ENCODE data around the gene STPG1.

Gene STPG1

DNA sequence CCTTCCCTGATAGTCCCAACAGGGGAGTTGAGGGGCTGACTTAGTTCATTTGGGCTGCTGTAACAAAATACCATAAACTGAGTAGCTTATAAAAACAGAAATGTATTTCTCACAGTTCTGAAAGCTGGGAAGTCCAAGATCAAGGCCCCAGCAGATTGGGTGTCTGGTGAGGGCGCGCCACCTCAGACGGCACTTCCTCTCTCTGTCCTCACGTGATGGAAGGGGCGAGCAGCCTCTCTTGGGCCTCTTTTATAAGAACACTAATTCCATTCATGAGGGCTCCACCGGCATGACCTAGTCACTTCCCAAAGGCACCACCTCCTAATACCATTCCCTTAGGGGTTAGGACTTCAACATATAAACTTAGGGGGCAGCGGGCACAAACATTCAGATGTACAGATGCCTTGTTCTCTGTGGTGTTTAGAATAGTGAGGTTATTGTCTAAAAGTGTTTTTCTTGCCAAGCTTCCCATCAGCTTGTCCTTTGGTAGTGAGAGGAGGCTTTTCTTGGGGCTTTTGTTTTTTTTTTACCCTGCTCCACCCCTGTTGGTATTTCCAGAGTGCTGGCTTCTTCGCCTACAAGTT lies 22.3 kb upstream of the STPG1 start:
- Histone ChIP-seq H3K4me3 (ENCODE audit: low read depth, low read length) (no peak overlapping the region), H3K4me1 (ENCODE audit: control insufficient read depth, insufficient read depth, low read length) (peaks cover 2% of the 10 kb centered on the region; the same call in 1 of the 2 replicates), H3K36me3 (ENCODE audit: control insufficient read depth in 2 of 2, insufficient read depth in 1 of 2, low read length in 2 of 2) (peaks cover 0 to 20% of the 10 kb centered on the region in 2 experiments; a peak in 1 of 3 replicates), H3K9me3 (ENCODE audit: control insufficient read depth, insufficient read depth, low read depth, low read length) (no peaks in the 10 kb centered on the region), H3K27ac (ENCODE audit: extremely low read depth, low read depth, low read length) (no peak overlapping the region)
- ChIA-PET POLR2A (interaction anchor here (0.6 kb wide), 1 partner anchor 36 kb away, joined by 4 read pairs; no protein-coding TSS in a partner anchor), CTCF (interaction anchor here (0.5 to 0.7 kb wide), 2 partner anchors 40 to 234 kb away, joined by 4 to 5 read pairs; no protein-coding TSS in a partner anchor)
- TF ChIP-seq ZNF624 (tag by site-specific recombination; IDR thresholded peaks at IDR 0.05) = no peak
- TF ChIP-seq, protein P1, sequence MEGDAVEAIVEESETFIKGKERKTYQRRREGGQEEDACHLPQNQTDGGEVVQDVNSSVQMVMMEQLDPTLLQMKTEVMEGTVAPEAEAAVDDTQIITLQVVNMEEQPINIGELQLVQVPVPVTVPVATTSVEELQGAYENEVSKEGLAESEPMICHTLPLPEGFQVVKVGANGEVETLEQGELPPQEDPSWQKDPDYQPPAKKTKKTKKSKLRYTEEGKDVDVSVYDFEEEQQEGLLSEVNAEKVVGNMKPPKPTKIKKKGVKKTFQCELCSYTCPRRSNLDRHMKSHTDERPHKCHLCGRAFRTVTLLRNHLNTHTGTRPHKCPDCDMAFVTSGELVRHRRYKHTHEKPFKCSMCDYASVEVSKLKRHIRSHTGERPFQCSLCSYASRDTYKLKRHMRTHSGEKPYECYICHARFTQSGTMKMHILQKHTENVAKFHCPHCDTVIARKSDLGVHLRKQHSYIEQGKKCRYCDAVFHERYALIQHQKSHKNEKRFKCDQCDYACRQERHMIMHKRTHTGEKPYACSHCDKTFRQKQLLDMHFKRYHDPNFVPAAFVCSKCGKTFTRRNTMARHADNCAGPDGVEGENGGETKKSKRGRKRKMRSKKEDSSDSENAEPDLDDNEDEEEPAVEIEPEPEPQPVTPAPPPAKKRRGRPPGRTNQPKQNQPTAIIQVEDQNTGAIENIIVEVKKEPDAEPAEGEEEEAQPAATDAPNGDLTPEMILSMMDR (tag by site-specific recombination; IDR thresholded peaks at IDR 0.05) = no peak
- TF ChIP-seq, protein P2, sequence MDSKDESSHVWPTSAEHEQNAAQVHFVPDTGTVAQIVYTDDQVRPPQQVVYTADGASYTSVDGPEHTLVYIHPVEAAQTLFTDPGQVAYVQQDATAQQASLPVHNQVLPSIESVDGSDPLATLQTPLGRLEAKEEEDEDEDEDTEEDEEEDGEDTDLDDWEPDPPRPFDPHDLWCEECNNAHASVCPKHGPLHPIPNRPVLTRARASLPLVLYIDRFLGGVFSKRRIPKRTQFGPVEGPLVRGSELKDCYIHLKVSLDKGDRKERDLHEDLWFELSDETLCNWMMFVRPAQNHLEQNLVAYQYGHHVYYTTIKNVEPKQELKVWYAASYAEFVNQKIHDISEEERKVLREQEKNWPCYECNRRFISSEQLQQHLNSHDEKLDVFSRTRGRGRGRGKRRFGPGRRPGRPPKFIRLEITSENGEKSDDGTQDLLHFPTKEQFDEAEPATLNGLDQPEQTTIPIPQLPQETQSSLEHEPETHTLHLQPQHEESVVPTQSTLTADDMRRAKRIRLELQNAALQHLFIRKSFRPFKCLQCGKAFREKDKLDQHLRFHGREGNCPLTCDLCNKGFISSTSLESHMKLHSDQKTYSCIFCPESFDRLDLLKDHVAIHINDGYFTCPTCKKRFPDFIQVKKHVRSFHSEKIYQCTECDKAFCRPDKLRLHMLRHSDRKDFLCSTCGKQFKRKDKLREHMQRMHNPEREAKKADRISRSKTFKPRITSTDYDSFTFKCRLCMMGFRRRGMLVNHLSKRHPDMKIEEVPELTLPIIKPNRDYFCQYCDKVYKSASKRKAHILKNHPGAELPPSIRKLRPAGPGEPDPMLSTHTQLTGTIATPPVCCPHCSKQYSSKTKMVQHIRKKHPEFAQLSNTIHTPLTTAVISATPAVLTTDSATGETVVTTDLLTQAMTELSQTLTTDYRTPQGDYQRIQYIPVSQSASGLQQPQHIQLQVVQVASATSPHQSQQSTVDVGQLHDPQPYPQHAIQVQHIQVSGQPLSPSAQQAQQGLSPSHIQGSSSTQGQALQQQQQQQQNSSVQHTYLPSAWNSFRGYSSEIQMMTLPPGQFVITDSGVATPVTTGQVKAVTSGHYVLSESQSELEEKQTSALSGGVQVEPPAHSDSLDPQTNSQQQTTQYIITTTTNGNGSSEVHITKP (tag by site-specific recombination; IDR thresholded peaks at IDR 0.05) = peak; percentile 65
- no peak for TF ChIP-seq ZBTB7A (tag by site-specific recombination; IDR thresholded peaks at IDR 0.05; ENCODE audit: low read depth)
- TF ChIP-seq, protein P3, sequence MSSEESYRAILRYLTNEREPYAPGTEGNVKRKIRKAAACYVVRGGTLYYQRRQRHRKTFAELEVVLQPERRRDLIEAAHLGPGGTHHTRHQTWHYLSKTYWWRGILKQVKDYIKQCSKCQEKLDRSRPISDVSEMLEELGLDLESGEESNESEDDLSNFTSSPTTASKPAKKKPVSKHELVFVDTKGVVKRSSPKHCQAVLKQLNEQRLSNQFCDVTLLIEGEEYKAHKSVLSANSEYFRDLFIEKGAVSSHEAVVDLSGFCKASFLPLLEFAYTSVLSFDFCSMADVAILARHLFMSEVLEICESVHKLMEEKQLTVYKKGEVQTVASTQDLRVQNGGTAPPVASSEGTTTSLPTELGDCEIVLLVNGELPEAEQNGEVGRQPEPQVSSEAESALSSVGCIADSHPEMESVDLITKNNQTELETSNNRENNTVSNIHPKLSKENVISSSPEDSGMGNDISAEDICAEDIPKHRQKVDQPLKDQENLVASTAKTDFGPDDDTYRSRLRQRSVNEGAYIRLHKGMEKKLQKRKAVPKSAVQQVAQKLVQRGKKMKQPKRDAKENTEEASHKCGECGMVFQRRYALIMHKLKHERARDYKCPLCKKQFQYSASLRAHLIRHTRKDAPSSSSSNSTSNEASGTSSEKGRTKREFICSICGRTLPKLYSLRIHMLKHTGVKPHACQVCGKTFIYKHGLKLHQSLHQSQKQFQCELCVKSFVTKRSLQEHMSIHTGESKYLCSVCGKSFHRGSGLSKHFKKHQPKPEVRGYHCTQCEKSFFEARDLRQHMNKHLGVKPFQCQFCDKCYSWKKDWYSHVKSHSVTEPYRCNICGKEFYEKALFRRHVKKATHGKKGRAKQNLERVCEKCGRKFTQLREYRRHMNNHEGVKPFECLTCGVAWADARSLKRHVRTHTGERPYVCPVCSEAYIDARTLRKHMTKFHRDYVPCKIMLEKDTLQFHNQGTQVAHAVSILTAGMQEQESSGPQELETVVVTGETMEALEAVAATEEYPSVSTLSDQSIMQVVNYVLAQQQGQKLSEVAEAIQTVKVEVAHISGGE (tag by site-specific recombination; conservative IDR thresholded peaks at IDR 0.05; ENCODE audit: low read depth) = no peak
- no peak for TF ChIP-seq ZNF157 (tag by site-specific recombination; IDR thresholded peaks at IDR 0.05)
- no peak for TF ChIP-seq ZNF169 (tag by site-specific recombination; IDR thresholded peaks at IDR 0.05)

DNA sequence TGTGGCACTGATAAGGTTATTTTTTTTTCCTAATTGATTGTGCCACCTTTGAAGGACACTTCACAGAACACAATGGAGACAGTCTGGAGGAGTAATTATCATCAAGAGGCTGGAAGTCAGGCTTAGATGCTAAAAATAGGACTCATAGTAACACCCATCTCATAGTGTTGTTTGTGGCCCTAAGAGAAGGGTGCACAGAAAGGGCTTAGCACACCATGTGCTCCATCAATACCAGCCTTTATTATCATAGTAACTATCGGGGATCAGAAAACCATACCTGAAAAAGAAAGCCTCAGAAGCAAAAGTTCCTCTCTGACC lies 13.9 kb upstream of the STPG1 start:
- CTCF ChIA-PET = interaction anchor here (0.6 to 0.7 kb wide), 3 partner anchors 14 to 655 kb away, joined by 3 to 8 read pairs (median 5); partner anchors contain the start of gene STPG1
- no peak overlapping the region for H3K27ac ChIP-seq (ENCODE audit: extremely low read depth, low read depth, low read length)
- no peak overlapping the region for H3K4me3 ChIP-seq (ENCODE audit: low read depth, low read length)
- H3K36me3 ChIP-seq (ENCODE audit: control insufficient read depth in 2 of 2, insufficient read depth in 1 of 2, low read length in 2 of 2) = peaks cover 0 to 27% of the 10 kb centered on the region in 2 experiments; a peak in 1 of 3 replicates
- POLR2A ChIA-PET = no interaction called here
- no peaks in the 10 kb centered on the region for H3K9me3 ChIP-seq (ENCODE audit: control insufficient read depth, insufficient read depth, low read depth, low read length)
- no peaks in the 10 kb centered on the region for H3K4me1 ChIP-seq (ENCODE audit: control insufficient read depth, insufficient read depth, low read length)
- no peak for TF ChIP-seq ZNF140 (tag by site-specific recombination; IDR thresholded peaks at IDR 0.05)
- TF ChIP-seq, protein P4, sequence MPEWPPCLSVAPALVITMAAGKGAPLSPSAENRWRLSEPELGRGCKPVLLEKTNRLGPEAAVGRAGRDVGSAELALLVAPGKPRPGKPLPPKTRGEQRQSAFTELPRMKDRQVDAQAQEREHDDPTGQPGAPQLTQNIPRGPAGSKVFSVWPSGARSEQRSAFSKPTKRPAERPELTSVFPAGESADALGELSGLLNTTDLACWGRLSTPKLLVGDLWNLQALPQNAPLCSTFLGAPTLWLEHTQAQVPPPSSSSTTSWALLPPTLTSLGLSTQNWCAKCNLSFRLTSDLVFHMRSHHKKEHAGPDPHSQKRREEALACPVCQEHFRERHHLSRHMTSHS (tag by site-specific recombination; IDR thresholded peaks at IDR 0.05) = no peak
- TF ChIP-seq ZNF202 (tag by site-specific recombination; IDR thresholded peaks at IDR 0.05; ENCODE audit: borderline replicate concordance) = no peak
- TF ChIP-seq ZNF24 (tag by site-specific recombination; IDR thresholded peaks at IDR 0.05) = no peak
- no peak for TF ChIP-seq ZNF214 (tag by site-specific recombination; IDR thresholded peaks at IDR 0.05; ENCODE audit: borderline replicate concordance)
- TF ChIP-seq ZNF707 (tag by site-specific recombination; IDR thresholded peaks at IDR 0.05) = no peak
- no peak for TF ChIP-seq ZNF2 (tag by site-specific recombination; IDR thresholded peaks at IDR 0.05)
- TF ChIP-seq KLF10 (tag by site-specific recombination; IDR thresholded peaks at IDR 0.05) = no peak
- TF ChIP-seq BCL11B (tag by site-specific recombination; IDR thresholded peaks at IDR 0.05; ENCODE audit: low read depth) = no peak
- no peak for TF ChIP-seq ZNF549 (tag by site-specific recombination; IDR thresholded peaks at IDR 0.05)
- TF ChIP-seq, protein P5, sequence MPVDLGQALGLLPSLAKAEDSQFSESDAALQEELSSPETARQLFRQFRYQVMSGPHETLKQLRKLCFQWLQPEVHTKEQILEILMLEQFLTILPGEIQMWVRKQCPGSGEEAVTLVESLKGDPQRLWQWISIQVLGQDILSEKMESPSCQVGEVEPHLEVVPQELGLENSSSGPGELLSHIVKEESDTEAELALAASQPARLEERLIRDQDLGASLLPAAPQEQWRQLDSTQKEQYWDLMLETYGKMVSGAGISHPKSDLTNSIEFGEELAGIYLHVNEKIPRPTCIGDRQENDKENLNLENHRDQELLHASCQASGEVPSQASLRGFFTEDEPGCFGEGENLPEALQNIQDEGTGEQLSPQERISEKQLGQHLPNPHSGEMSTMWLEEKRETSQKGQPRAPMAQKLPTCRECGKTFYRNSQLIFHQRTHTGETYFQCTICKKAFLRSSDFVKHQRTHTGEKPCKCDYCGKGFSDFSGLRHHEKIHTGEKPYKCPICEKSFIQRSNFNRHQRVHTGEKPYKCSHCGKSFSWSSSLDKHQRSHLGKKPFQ (tag by site-specific recombination; IDR thresholded peaks at IDR 0.05) = no peak
- TF ChIP-seq, protein P6, sequence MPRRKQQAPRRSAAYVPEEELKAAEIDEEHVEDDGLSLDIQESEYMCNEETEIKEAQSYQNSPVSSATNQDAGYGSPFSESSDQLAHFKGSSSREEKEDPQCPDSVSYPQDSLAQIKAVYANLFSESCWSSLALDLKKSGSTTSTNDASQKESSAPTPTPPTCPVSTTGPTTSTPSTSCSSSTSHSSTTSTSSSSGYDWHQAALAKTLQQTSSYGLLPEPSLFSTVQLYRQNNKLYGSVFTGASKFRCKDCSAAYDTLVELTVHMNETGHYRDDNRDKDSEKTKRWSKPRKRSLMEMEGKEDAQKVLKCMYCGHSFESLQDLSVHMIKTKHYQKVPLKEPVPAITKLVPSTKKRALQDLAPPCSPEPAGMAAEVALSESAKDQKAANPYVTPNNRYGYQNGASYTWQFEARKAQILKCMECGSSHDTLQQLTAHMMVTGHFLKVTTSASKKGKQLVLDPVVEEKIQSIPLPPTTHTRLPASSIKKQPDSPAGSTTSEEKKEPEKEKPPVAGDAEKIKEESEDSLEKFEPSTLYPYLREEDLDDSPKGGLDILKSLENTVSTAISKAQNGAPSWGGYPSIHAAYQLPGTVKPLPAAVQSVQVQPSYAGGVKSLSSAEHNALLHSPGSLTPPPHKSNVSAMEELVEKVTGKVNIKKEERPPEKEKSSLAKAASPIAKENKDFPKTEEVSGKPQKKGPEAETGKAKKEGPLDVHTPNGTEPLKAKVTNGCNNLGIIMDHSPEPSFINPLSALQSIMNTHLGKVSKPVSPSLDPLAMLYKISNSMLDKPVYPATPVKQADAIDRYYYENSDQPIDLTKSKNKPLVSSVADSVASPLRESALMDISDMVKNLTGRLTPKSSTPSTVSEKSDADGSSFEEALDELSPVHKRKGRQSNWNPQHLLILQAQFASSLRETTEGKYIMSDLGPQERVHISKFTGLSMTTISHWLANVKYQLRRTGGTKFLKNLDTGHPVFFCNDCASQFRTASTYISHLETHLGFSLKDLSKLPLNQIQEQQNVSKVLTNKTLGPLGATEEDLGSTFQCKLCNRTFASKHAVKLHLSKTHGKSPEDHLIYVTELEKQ (tag by site-specific recombination; IDR thresholded peaks at IDR 0.05; ENCODE audit: borderline replicate concordance) = no peak

Measured in HEK293 (cell line).